ENCODE measurements around the gene ZNF426.

The ZNF426 gene

DNA sequence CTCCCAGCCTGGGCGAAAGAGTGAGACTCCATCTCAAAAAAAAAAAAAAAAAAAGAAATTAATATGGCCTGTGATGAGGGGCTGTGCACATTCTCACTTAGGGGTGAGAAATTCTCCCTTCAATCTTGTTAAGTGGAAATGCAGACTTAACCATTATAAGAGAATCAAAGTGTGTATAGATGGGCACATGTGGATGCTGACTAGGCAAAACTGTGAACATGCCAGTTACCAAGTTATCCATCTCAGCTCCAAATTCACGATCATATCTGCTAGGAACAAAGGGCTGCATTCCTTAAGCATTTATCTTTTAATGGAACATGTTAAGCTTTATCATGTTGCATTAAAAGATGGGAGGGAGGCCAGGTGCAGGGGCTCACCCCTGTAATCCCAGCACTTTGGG is 44.3 kb downstream of the ZNF426 start:
- DNase-seq = no peak

DNA sequence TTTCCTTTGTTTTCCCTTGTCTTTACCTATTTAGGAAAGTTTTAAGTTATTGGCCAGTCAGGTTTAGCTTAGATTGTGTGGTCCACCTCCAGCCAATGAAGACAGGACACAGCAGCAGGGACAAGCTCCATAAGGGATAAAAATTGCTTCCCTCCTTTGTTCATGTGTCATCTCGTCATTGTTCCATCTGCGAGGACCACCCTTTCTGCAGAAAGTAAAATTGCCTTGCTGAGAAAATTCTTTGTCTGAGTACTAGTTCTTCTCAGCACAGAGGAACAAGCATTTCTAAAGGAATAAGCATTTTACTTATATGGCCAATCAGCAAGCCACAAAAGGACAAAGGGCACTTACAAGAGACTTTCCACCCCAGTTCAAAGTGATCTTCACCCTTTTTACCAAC is 51.4 kb downstream of the ZNF426 start:
- no peak for DNase-seq

DNA sequence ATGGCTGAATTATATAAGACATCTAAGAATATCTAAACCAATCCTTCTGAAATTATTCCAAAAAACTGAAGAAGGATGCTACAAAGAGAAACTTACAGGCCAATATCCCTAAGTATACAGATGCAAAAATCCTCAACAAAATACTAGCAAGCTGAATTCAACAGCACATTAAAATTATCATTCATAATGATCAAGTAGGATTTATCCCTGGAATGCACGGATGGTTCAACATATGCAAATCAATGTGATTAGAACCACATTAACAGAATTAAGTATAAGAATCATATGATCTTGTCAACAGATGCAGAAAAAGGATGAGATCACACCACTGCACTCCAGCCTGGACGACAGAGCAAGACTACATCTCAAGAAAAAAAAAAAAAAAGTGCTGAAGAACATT is 53.3 kb downstream of the ZNF426 start:
- DNase-seq = no peak

- no peak for DNase-seq
These were observed 63.5 kb downstream of the ZNF426 start for GRCh38 chr19:9474975-9475374.
